ENCODE data around the gene TBC1D19. TPM values are rescaled to one million over a fixed set of nuclear protein-coding genes. Genes with fewer than 3 reads are reported as not detected.
"Not testable (repeated sequence)": the region's sequence is repeated elsewhere in the genome, so short reads cannot be mapped to it uniquely, and the experiment has no call there.

TBC1D19 gene, protein sequence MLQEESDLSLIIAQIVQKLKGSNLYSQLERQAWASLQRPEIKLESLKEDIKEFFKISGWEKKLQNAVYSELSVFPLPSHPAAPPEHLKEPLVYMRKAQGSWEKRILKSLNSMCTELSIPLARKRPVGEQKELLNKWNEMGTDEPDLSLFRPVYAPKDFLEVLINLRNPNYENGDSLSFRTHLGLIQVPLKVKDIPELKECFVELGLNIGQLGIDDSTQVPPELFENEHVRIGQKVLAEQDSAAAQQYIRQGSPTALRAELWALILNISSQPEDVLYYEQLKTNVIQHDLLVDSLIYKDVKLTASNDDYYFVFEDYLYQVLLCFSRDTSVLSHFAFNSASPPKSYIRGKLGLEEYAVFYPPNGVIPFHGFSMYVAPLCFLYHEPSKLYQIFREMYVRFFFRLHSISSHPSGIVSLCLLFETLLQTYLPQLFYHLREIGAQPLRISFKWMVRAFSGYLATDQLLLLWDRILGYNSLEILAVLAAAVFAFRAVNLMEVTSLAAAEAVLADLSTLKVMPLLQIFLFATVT
- 0.82 TPM for polyA plus RNA-seq (2012; ENCODE audit: insufficient read depth, insufficient read length, low read depth)

- H3K4me3 ChIP-seq (ENCODE audit: low read depth, low read length): peak within 1 kb of the TSS; percentile 69
- peak; percentile 7; the same call in 1 of the 2 replicates for TF ChIP-seq CTCF (IDR thresholded peaks at IDR 0.05; ENCODE audit: low read depth, low read length)
Observed at GRCh38 chr4:26583865-26584652, at the start of gene TBC1D19. TSS of gene TBC1D19 (plus strand) at chr4:26584084. CDS start at chr4:26584194, 110 bp downstream.

GRCh38 chr4:26542991-26543390 is 40.9 kb upstream of the TBC1D19 start:
- Histone ChIP-seq H3K27me3 (no peaks in the 10 kb centered on the region), H3K4me1 (no peaks in the 10 kb centered on the region), H3K36me3 (no peaks in the 10 kb centered on the region), H3K4me3 (ENCODE audit: low read depth, low read length) (no peak overlapping the region), H3K9me3 (no peaks in the 10 kb centered on the region)
- DNase-seq: no peak
- no peak for TF ChIP-seq CTCF (IDR thresholded peaks at IDR 0.05; ENCODE audit: low read depth, low read length)

More at GRCh38 chr4:26583865-26584652, at the start of gene TBC1D19:
- Histone ChIP-seq H3K9me3 (no peaks in the 10 kb centered on the region), H3K36me3 (no peaks in the 10 kb centered on the region), H3K4me1 (no peaks in the 10 kb centered on the region), H3K27me3 (no peaks in the 10 kb centered on the region)
- peak; percentile 89 for DNase-seq

- Histone ChIP-seq H3K27me3 (no peaks in the 10 kb centered on the region), H3K9me3 (no peaks in the 10 kb centered on the region), H3K36me3 (no peaks in the 10 kb centered on the region), H3K4me3 (ENCODE audit: low read depth, low read length) (no peak overlapping the region), H3K4me1 (no peaks in the 10 kb centered on the region)
- no peak for TF ChIP-seq CTCF (IDR thresholded peaks at IDR 0.05; ENCODE audit: low read depth, low read length)
- no peak for DNase-seq
Observed at GRCh38 chr4:26544421-26544820, 39.5 kb upstream of the TBC1D19 start.

DNA sequence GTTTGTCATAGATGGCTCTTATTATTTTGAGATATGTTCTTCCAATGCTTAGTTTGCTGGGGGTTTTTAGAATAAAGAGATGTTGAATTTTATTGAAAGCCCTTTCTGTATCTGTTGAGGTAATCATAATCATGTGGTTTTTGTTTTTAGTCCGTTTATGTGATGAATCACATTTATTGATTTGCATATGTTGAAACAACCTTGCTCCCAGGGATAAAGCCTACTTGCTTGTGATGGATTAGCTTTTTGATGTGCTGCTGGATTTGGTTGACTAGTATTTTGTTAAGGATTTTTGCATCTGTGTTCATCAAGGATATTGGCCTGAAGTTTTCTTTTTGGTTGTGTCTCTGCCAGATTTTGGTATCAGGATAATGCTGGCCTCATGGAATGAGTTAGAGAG is 35.5 kb upstream of the TBC1D19 start:
- DNase-seq; H3K4me3 ChIP-seq (ENCODE audit: low read depth, low read length); H3K36me3 ChIP-seq; H3K9me3 ChIP-seq; H3K27me3 ChIP-seq; H3K4me1 ChIP-seq: not testable (repeated sequence)

DNA sequence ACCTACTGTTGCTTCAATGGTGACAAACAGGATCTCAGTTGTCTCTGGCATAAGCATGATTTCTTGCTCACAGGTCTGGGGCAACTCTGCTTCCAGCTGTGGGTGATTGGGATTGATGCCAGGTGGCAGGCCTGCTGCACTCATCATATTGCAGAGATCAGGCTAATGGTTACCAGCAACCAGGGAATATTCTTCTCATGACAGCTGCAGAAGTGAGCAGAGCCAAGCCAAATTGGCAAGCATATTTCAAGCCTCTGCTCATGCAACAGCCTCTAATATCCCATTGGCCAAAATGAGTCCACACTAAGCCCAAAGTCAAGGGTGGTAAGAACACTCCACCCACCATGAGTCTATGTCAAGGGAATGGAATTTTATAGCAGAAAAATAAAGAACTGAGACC is 26.7 kb upstream of the TBC1D19 start:
- DNase-seq: no peak
- TF ChIP-seq CTCF (IDR thresholded peaks at IDR 0.05; ENCODE audit: low read depth, low read length): no peak
- Histone ChIP-seq H3K9me3 (no peaks in the 10 kb centered on the region), H3K27me3 (no peaks in the 10 kb centered on the region), H3K4me1 (no peaks in the 10 kb centered on the region), H3K4me3 (ENCODE audit: low read depth, low read length) (no peak overlapping the region), H3K36me3 (no peaks in the 10 kb centered on the region)

GRCh38 chr4:26558166-26558895 is 25.6 kb upstream of the TBC1D19 start:
- no peak for DNase-seq
- H3K9me3 ChIP-seq: no peaks in the 10 kb centered on the region
- H3K36me3 ChIP-seq: no peaks in the 10 kb centered on the region
- no peak overlapping the region for H3K4me3 ChIP-seq (ENCODE audit: low read depth, low read length)
- H3K27me3 ChIP-seq: no peaks in the 10 kb centered on the region; the same call in 1 of the 2 replicates
- no peak for TF ChIP-seq CTCF (IDR thresholded peaks at IDR 0.05; ENCODE audit: low read depth, low read length)
- H3K4me1 ChIP-seq: no peaks in the 10 kb centered on the region
